HEK293 (cell line): ENCODE results near the gene FOXN3.

Source experiments
- CTCF ChIP-seq: fragments of 450-650 bp; formaldehyde crosslinking; IDR thresholded peaks from 2 replicates; pipeline ENCODE4 v1.5.1; 2016; ENCODE audit warnings: missing biosample characterization, missing genetic modification characterization
- HOXA7 ChIP-seq: sonication (generic); formaldehyde crosslinking; IDR thresholded peaks from 2 replicates; pipeline ENCODE4 v1.8.1; 2022; ENCODE audit warnings: missing genetic modification reagents, borderline replicate concordance
- INSM2 ChIP-seq: fragments of 450-650 bp; formaldehyde crosslinking; IDR thresholded peaks from 2 replicates; pipeline ENCODE4 v1.5.1; 2016; ENCODE audit warnings: missing biosample characterization, missing genetic modification characterization
- SETDB1 ChIP-seq: IDR thresholded peaks from one replicate; pipeline ENCODE4 v1.6.1; 2017; ENCODE audit warnings: mild to moderate bottlenecking, low read length, moderate library complexity, mixed read lengths; ENCODE audit not compliant: insufficient read length
- ZBTB11 ChIP-seq: fragments of 450-650 bp; formaldehyde crosslinking; conservative IDR thresholded peaks from 2 replicates; pipeline ENCODE4 v1.5.1; 2016; ENCODE audit warnings: low read depth, missing biosample characterization, missing genetic modification characterization
- ZBTB21 ChIP-seq: fragments of 450-650 bp; formaldehyde crosslinking; IDR thresholded peaks from 2 replicates; pipeline ENCODE4 v1.5.1; 2017; ENCODE audit warnings: missing biosample characterization, missing genetic modification characterization
- ZFP3 ChIP-seq: fragments of 450-650 bp; formaldehyde crosslinking; IDR thresholded peaks from 2 replicates; pipeline ENCODE4 v1.5.1; 2016; ENCODE audit warnings: low read depth, missing biosample characterization, missing genetic modification characterization
- ZNF138 ChIP-seq: fragments of 450-650 bp; formaldehyde crosslinking; IDR thresholded peaks from 2 replicates; pipeline ENCODE4 v1.5.1; 2016; ENCODE audit warnings: missing biosample characterization, missing genetic modification characterization, borderline replicate concordance
- ZNF184 ChIP-seq: fragments of 450-650 bp; IDR thresholded peaks from 2 replicates; pipeline ENCODE4 v1.5.1; 2018; ENCODE audit warnings: missing biosample characterization, mild to moderate bottlenecking, missing genetic modification characterization
- ZNF311 ChIP-seq: fragments of 450-650 bp; formaldehyde crosslinking; IDR thresholded peaks from 2 replicates; pipeline ENCODE4 v1.5.1; 2017; ENCODE audit warnings: missing biosample characterization, missing genetic modification characterization, borderline replicate concordance
- ZNF324 ChIP-seq: fragments of 450-650 bp; formaldehyde crosslinking; IDR thresholded peaks from 2 replicates; pipeline ENCODE4 v1.5.1; 2016; ENCODE audit warnings: missing biosample characterization, missing genetic modification characterization
- ZNF768 ChIP-seq: fragments of 450-650 bp; formaldehyde crosslinking; IDR thresholded peaks from 2 replicates; pipeline ENCODE4 v1.5.1; 2018; ENCODE audit warnings: missing biosample characterization, mild to moderate bottlenecking, missing genetic modification characterization
- ZNF777 ChIP-seq: fragments of 450-650 bp; formaldehyde crosslinking; IDR thresholded peaks from 2 replicates; pipeline ENCODE4 v1.5.1; 2017; ENCODE audit warnings: missing biosample characterization, missing genetic modification characterization, borderline replicate concordance

- TF ChIP-seq HOXA7 (CRISPR knock-in tag) (no peak), ZNF777 (tag by site-specific recombination) (no peak), ZNF138 (tag by site-specific recombination) (no peak), ZNF184 (tag by site-specific recombination) (no peak), CTCF (tag by site-specific recombination) (no peak), ZNF311 (tag by site-specific recombination) (no peak), ZFP3 (tag by site-specific recombination) (no peak), SETDB1 (no peak), ZBTB11 (tag by site-specific recombination) (no peak), ZBTB21 (tag by site-specific recombination) (no peak), ZNF768 (no peak), ZNF324 (tag by site-specific recombination) (no peak), INSM2 (tag by site-specific recombination) (no peak)
Measured at GRCh38 chr14:89461256-89461655, 44.2 kb upstream of the FOXN3 start.
